ENCODE measurements around the gene WDR5. TPM values are rescaled to one million over a fixed set of nuclear protein-coding genes. Genes with fewer than 3 reads are reported as not detected.

The WDR5 gene
- total and polyA plus RNA-seq, 9 of the 15 experiments (the other 6 are each of a cell fraction or from before 2014, with no cell fraction given) = 3.0 to 56.8 (median 38.6) TPM

DNA sequence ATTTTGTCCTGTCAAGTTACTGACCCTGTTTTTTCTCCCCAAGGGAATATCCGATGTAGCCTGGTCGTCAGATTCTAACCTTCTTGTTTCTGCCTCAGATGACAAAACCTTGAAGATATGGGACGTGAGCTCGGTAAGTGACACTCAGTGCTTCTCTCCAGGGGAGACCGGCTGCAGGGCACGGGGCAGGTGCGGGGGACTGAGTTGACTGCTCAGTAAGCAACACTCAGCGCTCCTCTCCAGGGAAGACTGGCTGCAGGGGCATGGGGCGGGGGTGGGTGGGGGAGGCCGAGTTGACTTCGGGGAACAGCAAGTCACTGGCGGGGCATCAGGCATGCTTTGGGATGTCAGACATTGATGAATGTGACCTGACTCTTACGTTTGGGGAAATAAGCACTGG lies 6.0 kb downstream of the WDR5 start (continued):
- TF ChIP-seq MAFG (tag; conservative IDR thresholded peaks at IDR 0.05) (no peak), FOXJ3 (CRISPR knock-in tag; IDR thresholded peaks at IDR 0.05) (no peak), ZNF830 (CRISPR knock-in tag; IDR thresholded peaks at IDR 0.05) (no peak), ZNF75A (CRISPR knock-in tag; IDR thresholded peaks at IDR 0.05) (no peak)

DNA sequence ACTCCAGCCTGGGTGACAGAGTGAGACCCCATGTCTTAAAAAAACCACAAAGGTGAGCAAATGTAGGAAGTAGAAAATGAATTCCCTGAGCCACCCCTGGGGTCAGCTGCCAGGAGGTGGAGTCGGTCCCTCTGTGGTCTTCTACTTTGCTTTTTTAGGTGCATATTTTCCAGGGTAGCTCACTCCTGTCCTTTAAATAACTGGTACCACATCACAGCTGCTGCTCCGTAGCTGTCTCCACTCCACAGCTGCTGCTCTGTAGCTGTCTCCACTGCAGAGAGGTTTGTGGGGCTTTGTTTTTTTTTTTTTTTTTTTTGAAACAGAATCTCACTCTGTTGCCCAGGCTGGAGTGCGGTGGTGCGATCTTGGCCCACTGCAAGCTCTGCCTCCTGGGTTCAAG lies 8.9 kb downstream of the WDR5 start:
- Histone ChIP-seq H3K36me3 (ENCODE audit: control insufficient read depth, insufficient read depth, low read length) (peaks cover 86% of the 10 kb centered on the region; the same call in 2 of the 3 replicates), H3K9me3 (replicated peaks; ENCODE audit: control insufficient read depth, insufficient read depth, low read depth, low read length) (no peaks in the 10 kb centered on the region), H3K4me1 (replicated peaks in 1 of 2; ENCODE audit: control insufficient read depth in 2 of 2, insufficient read depth in 2 of 2, low read length in 2 of 2) (peaks cover 0 to 11% of the 10 kb centered on the region in 2 experiments; a peak in 1 of 5 replicates), H3K9me1 (ENCODE audit: control insufficient read depth, insufficient read depth, low read length) (no peaks in the 10 kb centered on the region), H3K4me3 (no peak overlapping the region), H3K9ac (ENCODE audit: insufficient read depth in 1 of 2, low read depth in 2 of 2, low read length in 2 of 2) (no peak overlapping the region), H4K20me1 (replicated peaks; ENCODE audit: control insufficient read depth, insufficient read depth, low read length) (no peaks in the 10 kb centered on the region; the same call in 1 of the 2 replicates), H3K27me3 (ENCODE audit: control insufficient read depth in 2 of 2, insufficient read depth in 2 of 2, low read length in 2 of 2) (no peaks in the 10 kb centered on the region), H3K79me2 (ENCODE audit: control insufficient read depth, insufficient read depth, low read length) (peaks cover 7% of the 10 kb centered on the region), H3K27ac (ENCODE audit: extremely low read depth, low read depth, low read length) (no peak overlapping the region; the same call in 2 of the 3 replicates), H3K4me2 (ENCODE audit: insufficient read depth, low read length) (no peak overlapping the region), H2AFZ (ENCODE audit: low read depth, low read length) (no peak overlapping the region)
- in situ Hi-C loops (cut with MboI) = no loop called here
- ChIA-PET POLR2A (interaction anchor here (0.7 kb wide), 1 partner anchor 252 kb away, joined by 3 read pairs; no protein-coding TSS in a partner anchor), CTCF (ENCODE audit: low intra/inter-chr PET ratio) (no interaction called here)
- no peak for DNase-seq (ENCODE audit: extremely low read depth in 1 of 4, low spot score in 3 of 4)
- BruUV-seq (replicated peaks) = no TSS peak
- FAIRE-seq = no peak
- 92% methylated on average over 4 of the region's 4 CpGs for WGBS (ENCODE audit: insufficient coverage, low coverage, missing lambda C conversion rate)
- no peak for ATAC-seq
- intact Hi-C loops (cut with micrococcal nuclease) = no loop called here
- TF ChIP-seq, protein P1, sequence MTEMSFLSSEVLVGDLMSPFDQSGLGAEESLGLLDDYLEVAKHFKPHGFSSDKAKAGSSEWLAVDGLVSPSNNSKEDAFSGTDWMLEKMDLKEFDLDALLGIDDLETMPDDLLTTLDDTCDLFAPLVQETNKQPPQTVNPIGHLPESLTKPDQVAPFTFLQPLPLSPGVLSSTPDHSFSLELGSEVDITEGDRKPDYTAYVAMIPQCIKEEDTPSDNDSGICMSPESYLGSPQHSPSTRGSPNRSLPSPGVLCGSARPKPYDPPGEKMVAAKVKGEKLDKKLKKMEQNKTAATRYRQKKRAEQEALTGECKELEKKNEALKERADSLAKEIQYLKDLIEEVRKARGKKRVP (CRISPR knock-in tag; IDR thresholded peaks at IDR 0.05) = no peak
- TF ChIP-seq L3MBTL2 (IDR thresholded peaks at IDR 0.05) (no peak), TBL1XR1 (IDR thresholded peaks at IDR 0.05; ENCODE audit: low read length in 2 of 2) (no peak), ILK (tag; IDR thresholded peaks at IDR 0.05; ENCODE audit: borderline replicate concordance, low read depth) (no peak), SNIP1 (IDR thresholded peaks at IDR 0.05; ENCODE audit: low read depth) (no peak), DNMT1 (IDR thresholded peaks at IDR 0.05) (no peak), LARP7 (IDR thresholded peaks at IDR 0.05) (no peak), PHTF2 (CRISPR knock-in tag; IDR thresholded peaks at IDR 0.05) (no peak), KLF6 (CRISPR knock-in tag; IDR thresholded peaks at IDR 0.05; ENCODE audit: borderline replicate concordance) (no peak), RBBP5 (IDR thresholded peaks at IDR 0.05; ENCODE audit: borderline replicate concordance, insufficient read depth, low read length, poor library complexity, severe bottlenecking) (no peak), ZNF324 (CRISPR knock-in tag; IDR thresholded peaks at IDR 0.05) (no peak)
- TF ChIP-seq, protein P2, sequence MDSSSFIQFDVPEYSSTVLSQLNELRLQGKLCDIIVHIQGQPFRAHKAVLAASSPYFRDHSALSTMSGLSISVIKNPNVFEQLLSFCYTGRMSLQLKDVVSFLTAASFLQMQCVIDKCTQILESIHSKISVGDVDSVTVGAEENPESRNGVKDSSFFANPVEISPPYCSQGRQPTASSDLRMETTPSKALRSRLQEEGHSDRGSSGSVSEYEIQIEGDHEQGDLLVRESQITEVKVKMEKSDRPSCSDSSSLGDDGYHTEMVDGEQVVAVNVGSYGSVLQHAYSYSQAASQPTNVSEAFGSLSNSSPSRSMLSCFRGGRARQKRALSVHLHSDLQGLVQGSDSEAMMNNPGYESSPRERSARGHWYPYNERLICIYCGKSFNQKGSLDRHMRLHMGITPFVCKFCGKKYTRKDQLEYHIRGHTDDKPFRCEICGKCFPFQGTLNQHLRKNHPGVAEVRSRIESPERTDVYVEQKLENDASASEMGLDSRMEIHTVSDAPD (CRISPR knock-in tag; IDR thresholded peaks at IDR 0.05) = no peak
- TF ChIP-seq, protein P3, sequence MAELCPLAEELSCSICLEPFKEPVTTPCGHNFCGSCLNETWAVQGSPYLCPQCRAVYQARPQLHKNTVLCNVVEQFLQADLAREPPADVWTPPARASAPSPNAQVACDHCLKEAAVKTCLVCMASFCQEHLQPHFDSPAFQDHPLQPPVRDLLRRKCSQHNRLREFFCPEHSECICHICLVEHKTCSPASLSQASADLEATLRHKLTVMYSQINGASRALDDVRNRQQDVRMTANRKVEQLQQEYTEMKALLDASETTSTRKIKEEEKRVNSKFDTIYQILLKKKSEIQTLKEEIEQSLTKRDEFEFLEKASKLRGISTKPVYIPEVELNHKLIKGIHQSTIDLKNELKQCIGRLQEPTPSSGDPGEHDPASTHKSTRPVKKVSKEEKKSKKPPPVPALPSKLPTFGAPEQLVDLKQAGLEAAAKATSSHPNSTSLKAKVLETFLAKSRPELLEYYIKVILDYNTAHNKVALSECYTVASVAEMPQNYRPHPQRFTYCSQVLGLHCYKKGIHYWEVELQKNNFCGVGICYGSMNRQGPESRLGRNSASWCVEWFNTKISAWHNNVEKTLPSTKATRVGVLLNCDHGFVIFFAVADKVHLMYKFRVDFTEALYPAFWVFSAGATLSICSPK (IDR thresholded peaks at IDR 0.05; ENCODE audit: borderline replicate concordance) = no peak

Measured in K562 (cell line).